ENCODE results near the gene DCDC1.
A peak's percentile ranks its signal among the peaks of the same experiment; 100 is the strongest.

DCDC1 gene

DNA sequence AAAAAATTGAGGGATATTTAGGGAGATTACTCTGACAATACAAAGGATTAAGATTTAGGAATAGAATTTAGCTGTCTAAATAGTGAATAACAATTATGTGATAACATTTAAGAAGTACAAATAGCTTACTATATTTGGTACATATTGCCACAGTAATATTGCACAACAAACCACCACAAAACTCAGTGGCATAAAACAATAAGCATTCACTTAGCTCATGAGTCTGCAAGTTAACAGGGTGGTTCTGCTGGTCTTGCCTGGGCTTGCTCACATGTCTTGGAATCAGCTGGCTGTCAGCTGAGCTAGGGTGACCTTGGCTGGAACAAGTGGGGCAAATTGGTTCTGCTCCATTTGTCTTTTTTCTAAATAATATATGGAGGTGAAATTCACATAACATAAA is 115.1 kb downstream of the DCDC1 start:
- DNase-seq (ENCODE audit: low read depth), result peak; percentile 64
- TF ChIP-seq, protein P1, sequence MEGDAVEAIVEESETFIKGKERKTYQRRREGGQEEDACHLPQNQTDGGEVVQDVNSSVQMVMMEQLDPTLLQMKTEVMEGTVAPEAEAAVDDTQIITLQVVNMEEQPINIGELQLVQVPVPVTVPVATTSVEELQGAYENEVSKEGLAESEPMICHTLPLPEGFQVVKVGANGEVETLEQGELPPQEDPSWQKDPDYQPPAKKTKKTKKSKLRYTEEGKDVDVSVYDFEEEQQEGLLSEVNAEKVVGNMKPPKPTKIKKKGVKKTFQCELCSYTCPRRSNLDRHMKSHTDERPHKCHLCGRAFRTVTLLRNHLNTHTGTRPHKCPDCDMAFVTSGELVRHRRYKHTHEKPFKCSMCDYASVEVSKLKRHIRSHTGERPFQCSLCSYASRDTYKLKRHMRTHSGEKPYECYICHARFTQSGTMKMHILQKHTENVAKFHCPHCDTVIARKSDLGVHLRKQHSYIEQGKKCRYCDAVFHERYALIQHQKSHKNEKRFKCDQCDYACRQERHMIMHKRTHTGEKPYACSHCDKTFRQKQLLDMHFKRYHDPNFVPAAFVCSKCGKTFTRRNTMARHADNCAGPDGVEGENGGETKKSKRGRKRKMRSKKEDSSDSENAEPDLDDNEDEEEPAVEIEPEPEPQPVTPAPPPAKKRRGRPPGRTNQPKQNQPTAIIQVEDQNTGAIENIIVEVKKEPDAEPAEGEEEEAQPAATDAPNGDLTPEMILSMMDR (conservative IDR thresholded peaks at IDR 0.05; ENCODE audit: low read length), result no peak
- no peak overlapping the region for H3K4me3 ChIP-seq (ENCODE audit: low read length)

- TF ChIP-seq, protein P1 (conservative IDR thresholded peaks at IDR 0.05; ENCODE audit: low read length), result no peak
- no peak overlapping the region for H3K4me3 ChIP-seq (ENCODE audit: low read length)
- no peak for DNase-seq (ENCODE audit: low read depth)
These were observed 120.8 kb downstream of the DCDC1 start for GRCh38 chr11:31248768-31249167.

- H3K4me3 ChIP-seq (ENCODE audit: low read length), result no peak overlapping the region
- DNase-seq (ENCODE audit: low read depth), result no peak
- TF ChIP-seq, protein P1 (conservative IDR thresholded peaks at IDR 0.05; ENCODE audit: low read length), result no peak
These were observed 122.2 kb downstream of the DCDC1 start for GRCh38 chr11:31247321-31247720.

DNA sequence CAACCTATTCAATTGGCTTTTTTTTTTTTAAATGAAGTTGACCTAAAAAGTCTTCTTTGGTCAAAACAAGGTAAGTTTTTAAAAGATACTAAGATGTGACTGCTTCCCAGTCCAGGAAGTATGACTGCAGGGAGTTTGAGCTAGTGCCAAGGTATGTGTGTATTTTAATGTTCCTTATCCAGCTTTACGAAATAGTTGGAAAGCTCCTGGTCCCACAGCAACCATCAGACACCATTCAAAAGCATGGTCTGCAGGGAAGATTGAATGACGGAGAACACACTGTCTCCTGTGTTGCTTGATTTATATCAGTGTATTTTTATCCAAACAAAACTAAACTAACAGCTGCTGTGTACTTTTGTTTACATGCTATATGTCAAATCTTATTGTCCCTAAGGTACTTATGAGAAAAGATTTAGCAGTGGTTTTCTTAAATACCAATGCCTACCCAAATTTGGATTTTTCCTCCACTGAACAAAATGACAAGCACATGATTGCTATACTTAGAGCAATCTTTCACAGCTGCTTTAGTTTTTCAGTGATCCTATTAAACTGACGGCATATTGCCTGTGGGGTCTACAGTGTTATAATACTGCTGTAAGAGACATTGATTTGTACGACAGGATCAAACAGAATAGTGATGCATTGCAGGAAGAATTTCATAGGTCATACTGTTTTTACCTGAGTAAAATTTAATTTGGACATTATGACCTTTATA is 122.9 kb downstream of the DCDC1 start:
- TF ChIP-seq, protein P1 (conservative IDR thresholded peaks at IDR 0.05; ENCODE audit: low read length), result no peak
- DNase-seq (ENCODE audit: low read depth), result peak; percentile 42

GRCh38 chr11:31243706-31244105 is 125.8 kb downstream of the DCDC1 start:
- DNase-seq (ENCODE audit: low read depth), result no peak
- TF ChIP-seq, protein P1 (conservative IDR thresholded peaks at IDR 0.05; ENCODE audit: low read length), result no peak
- no peak overlapping the region for H3K4me3 ChIP-seq (ENCODE audit: low read length)

More for the DNA sequence above, 122.9 kb downstream of the DCDC1 start:
- H3K4me3 ChIP-seq (ENCODE audit: low read length), result no peak overlapping the region

DNA sequence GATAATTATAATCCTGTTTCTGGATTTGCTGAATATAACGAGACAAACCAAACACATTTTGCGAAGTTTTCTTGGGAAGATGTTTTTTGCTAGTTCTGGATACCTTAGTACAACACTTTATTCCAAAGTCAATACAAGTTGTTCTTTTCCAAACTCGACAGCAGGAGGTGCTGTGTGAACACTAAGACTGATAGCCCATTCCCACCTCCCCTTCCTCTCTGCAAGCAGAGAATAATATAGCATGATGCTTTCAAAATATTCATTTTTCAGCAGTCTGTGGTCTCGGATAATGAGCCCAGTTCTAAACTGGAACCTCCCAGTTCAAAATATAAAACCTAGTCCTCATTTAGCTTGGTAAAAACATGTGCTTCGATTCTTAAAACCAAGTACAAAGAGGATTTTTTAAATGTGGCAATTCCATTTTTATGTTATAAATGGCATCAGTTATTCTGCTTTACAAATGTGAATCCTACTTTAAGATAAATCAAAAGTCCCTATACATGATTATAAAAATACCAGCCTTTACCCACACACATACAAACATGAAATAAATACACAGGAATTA is 129.1 kb downstream of the DCDC1 start:
- TF ChIP-seq, protein P1 (conservative IDR thresholded peaks at IDR 0.05; ENCODE audit: low read length), result peak; percentile 62
- DNase-seq (ENCODE audit: low read depth), result peak; percentile 30
- H3K4me3 ChIP-seq (ENCODE audit: low read length), result no peak overlapping the region
